ENCODE results near the gene PUSL1. TPM values are rescaled to one million over a fixed set of nuclear protein-coding genes. Genes with fewer than 3 reads are reported as not detected.

PUSL1 gene
- total and polyA plus RNA-seq, 2 of the 13 experiments (the other 11 are each of a cell fraction or from before 2014, with no cell fraction given): 8.3 to 22.2 TPM

DNA sequence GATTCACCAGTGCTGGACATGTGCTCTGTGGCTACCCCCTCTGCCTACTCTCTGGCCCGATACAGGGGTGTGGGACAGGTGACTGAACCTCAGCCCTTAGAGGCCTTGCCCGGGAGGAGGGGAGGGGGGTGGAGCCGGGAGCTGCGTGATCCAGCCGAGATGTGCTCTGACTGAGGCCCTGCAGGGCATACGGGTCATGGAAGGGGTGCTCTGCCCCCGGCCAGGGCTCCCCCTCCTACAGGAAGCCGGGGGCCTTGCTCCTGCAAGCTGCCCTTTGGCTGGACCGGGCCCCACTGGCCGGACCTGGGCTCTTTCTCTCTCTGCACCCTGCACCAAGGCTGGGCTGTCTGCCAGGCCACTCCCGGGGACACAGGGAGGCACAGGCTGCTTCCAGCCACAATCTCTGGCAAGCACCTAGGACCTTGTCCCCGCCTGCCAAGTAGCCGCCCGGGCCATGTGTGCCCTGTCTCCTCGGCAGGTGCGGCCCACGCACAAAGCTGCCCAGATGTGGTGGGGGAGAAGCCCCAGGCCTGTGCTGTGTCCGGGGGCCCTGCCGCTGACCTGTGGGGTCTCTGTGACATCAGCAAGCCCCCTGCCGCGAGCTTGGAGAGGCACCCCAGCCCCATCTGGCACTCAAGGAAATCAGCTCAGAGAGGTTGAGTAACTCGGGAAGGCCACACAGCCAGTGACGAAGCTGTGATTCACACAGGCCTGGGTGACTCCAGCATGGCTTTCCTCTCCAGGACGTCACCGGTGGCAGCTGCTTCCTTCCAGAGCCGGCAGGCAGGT, 26.7 kb upstream of the PUSL1 start (continued):
- TF ChIP-seq, protein P1, sequence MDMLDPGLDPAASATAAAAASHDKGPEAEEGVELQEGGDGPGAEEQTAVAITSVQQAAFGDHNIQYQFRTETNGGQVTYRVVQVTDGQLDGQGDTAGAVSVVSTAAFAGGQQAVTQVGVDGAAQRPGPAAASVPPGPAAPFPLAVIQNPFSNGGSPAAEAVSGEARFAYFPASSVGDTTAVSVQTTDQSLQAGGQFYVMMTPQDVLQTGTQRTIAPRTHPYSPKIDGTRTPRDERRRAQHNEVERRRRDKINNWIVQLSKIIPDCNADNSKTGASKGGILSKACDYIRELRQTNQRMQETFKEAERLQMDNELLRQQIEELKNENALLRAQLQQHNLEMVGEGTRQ (IDR thresholded peaks at IDR 0.05; ENCODE audit: low read depth, low read length): no peak
- TF ChIP-seq, protein P1 (CRISPR knock-in tag; IDR thresholded peaks at IDR 0.05; ENCODE audit: borderline replicate concordance): peak; percentile 37; the same call in 1 of the 2 replicates
- TF ChIP-seq, protein P2, sequence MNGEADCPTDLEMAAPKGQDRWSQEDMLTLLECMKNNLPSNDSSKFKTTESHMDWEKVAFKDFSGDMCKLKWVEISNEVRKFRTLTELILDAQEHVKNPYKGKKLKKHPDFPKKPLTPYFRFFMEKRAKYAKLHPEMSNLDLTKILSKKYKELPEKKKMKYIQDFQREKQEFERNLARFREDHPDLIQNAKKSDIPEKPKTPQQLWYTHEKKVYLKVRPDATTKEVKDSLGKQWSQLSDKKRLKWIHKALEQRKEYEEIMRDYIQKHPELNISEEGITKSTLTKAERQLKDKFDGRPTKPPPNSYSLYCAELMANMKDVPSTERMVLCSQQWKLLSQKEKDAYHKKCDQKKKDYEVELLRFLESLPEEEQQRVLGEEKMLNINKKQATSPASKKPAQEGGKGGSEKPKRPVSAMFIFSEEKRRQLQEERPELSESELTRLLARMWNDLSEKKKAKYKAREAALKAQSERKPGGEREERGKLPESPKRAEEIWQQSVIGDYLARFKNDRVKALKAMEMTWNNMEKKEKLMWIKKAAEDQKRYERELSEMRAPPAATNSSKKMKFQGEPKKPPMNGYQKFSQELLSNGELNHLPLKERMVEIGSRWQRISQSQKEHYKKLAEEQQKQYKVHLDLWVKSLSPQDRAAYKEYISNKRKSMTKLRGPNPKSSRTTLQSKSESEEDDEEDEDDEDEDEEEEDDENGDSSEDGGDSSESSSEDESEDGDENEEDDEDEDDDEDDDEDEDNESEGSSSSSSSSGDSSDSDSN (CRISPR knock-in tag; IDR thresholded peaks at IDR 0.05): peak; percentile 94
- TF ChIP-seq, protein P3, sequence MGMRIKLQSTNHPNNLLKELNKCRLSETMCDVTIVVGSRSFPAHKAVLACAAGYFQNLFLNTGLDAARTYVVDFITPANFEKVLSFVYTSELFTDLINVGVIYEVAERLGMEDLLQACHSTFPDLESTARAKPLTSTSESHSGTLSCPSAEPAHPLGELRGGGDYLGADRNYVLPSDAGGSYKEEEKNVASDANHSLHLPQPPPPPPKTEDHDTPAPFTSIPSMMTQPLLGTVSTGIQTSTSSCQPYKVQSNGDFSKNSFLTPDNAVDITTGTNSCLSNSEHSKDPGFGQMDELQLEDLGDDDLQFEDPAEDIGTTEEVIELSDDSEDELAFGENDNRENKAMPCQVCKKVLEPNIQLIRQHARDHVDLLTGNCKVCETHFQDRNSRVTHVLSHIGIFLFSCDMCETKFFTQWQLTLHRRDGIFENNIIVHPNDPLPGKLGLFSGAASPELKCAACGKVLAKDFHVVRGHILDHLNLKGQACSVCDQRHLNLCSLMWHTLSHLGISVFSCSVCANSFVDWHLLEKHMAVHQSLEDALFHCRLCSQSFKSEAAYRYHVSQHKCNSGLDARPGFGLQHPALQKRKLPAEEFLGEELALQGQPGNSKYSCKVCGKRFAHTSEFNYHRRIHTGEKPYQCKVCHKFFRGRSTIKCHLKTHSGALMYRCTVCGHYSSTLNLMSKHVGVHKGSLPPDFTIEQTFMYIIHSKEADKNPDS (CRISPR knock-in tag; IDR thresholded peaks at IDR 0.05): no peak
- TF ChIP-seq JARID2 (CRISPR knock-in tag; IDR thresholded peaks at IDR 0.05; ENCODE audit: insufficient replicate concordance) (no peak), ZNF468 (CRISPR knock-in tag; IDR thresholded peaks at IDR 0.05) (no peak), ZNF773 (CRISPR knock-in tag; IDR thresholded peaks at IDR 0.05; ENCODE audit: borderline replicate concordance) (no peak), ZSCAN21 (CRISPR knock-in tag; IDR thresholded peaks at IDR 0.05; ENCODE audit: borderline replicate concordance) (no peak), CCAR2 (optimal IDR thresholded peaks at IDR 0.05; ENCODE audit: low read depth, low read length) (no peak), ELF3 (CRISPR knock-in tag; IDR thresholded peaks at IDR 0.05) (peak; percentile 54), ZNF788 (CRISPR knock-in tag; IDR thresholded peaks at IDR 0.05; ENCODE audit: borderline replicate concordance) (peak; percentile 97; the same call in 1 of the 2 replicates), ZNF619 (CRISPR knock-in tag; IDR thresholded peaks at IDR 0.05) (no peak), HDAC6 (IDR thresholded peaks at IDR 0.05; ENCODE audit: low read depth, low read length) (no peak), ZNF672 (CRISPR knock-in tag; IDR thresholded peaks at IDR 0.05) (no peak), SPEN (CRISPR knock-in tag; IDR thresholded peaks at IDR 0.05; ENCODE audit: low read depth) (peak; percentile 69), HMG20B (CRISPR knock-in tag; conservative IDR thresholded peaks at IDR 0.05) (no peak), RFX5 (IDR thresholded peaks at IDR 0.05; ENCODE audit: low read depth, low read length) (no peak)
- TF ChIP-seq, protein P4, sequence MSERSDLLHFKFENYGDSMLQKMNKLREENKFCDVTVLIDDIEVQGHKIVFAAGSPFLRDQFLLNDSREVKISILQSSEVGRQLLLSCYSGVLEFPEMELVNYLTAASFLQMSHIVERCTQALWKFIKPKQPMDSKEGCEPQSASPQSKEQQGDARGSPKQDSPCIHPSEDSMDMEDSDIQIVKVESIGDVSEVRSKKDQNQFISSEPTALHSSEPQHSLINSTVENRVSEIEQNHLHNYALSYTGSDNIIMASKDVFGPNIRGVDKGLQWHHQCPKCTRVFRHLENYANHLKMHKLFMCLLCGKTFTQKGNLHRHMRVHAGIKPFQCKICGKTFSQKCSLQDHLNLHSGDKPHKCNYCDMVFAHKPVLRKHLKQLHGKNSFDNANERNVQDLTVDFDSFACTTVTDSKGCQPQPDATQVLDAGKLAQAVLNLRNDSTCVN (CRISPR knock-in tag; IDR thresholded peaks at IDR 0.05; ENCODE audit: borderline replicate concordance): no peak
- TF ChIP-seq, protein P5, sequence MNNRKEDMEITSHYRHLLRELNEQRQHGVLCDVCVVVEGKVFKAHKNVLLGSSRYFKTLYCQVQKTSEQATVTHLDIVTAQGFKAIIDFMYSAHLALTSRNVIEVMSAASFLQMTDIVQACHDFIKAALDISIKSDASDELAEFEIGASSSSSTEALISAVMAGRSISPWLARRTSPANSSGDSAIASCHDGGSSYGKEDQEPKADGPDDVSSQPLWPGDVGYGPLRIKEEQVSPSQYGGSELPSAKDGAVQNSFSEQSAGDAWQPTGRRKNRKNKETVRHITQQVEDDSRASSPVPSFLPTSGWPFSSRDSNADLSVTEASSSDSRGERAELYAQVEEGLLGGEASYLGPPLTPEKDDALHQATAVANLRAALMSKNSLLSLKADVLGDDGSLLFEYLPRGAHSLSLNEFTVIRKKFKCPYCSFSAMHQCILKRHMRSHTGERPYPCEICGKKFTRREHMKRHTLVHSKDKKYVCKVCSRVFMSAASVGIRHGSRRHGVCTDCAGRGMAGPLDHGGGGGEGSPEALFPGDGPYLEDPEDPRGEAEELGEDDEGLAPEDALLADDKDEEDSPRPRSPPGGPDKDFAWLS (CRISPR knock-in tag; IDR thresholded peaks at IDR 0.05; ENCODE audit: borderline replicate concordance): no peak; the same call in 1 of the 2 replicates

All from HepG2 (cell line).